Measurements from ENCODE around the gene SPTBN4. TPM values are rescaled to one million over a fixed set of nuclear protein-coding genes. Genes with fewer than 3 reads are reported as not detected.
A peak's percentile ranks its signal among the peaks of the same experiment; 100 is the strongest.
"Not testable (repeated sequence)": the region's sequence is repeated elsewhere in the genome, so short reads cannot be mapped to it uniquely, and the experiment has no call there.

Gene SPTBN4
- total RNA-seq, 1 donor from 2014 or later = 1.2 TPM

DNA sequence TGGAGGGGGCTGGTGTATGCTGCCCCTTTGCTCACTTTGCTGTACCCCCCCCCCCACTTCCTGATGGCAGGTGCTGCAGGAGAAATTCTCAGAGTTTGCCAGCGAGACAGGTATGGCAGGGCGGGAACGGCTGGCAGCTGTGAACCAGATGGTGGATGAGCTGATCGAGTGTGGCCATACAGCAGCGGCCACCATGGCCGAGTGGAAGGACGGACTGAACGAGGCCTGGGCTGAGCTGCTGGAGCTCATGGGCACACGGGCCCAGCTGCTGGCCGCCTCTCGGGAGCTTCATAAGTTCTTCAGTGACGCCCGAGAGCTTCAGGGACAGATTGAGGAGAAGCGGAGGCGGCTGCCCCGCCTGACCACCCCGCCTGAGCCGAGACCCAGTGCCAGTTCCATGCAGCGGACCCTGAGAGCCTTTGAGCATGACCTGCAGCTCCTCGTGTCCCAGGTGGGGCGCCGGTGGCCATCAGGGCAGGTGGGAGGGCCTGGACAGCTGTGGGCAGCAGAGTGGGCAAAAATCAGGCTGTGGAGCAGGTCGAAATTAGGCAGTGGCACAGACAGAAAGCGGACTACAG lies 90.2 kb downstream of the SPTBN4 start:
- DNase-seq (ENCODE audit: low spot score) (no peak), ATAC-seq (no peak)

DNA sequence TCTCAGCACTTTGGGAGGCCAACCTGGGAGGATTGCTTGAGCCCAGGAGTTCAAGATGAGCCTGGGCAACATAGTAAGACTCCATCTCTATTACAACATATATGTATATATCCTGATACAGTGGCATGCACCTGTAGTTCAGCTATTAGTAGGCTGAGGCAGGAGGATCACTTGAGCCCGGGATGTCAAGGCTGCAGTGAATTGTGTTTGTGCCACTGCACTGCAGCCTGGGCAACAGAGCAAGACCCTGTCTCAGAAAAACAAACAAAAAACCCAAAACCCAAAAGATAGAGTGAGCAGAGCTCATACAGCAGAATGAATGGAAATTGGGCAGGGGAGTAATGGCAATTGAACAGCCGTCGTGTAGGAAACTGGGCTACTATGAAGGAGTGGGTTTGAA lies 92.6 kb downstream of the SPTBN4 start:
- no peak for DNase-seq (ENCODE audit: low spot score)
- no peak for ATAC-seq

DNA sequence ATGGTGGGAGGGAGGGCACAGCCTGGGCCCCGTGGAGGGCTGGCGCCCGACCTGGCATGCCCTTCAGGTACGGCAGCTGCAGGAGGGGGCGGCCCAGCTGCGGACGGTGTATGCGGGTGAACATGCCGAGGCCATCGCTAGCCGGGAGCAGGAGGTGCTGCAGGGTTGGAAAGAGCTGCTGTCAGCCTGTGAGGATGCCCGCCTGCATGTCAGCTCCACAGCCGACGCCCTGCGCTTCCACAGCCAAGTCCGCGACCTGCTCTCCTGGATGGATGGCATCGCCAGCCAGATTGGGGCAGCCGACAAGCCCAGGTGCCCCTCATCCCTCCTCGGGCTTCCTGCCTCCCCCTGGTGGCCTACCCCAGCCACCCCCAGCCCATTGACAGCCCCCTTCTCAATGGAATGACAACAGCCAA lies 93.3 kb downstream of the SPTBN4 start:
- ATAC-seq (no peak), DNase-seq (ENCODE audit: low spot score) (no peak)

DNA sequence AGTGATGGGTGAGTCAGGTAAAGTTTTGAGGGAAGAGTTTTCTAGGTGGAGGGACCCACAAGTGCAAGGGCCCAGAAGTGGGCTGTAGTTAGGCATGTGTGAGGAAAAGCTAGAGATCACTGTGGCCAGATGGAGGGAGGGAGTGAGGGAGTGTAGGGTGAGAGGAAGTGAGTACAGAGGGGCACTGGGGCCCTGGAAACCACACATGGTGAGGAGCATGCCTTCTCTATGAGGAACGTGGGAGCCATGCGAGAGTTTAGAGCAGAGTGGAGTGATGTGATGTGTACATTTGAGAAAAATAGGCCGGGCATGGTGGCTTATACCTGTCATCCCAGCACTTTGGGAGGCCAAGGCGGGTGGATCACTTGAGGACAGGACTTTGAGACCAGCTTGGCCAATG lies 95.1 kb downstream of the SPTBN4 start:
- no peak for DNase-seq (ENCODE audit: low spot score)

DNA sequence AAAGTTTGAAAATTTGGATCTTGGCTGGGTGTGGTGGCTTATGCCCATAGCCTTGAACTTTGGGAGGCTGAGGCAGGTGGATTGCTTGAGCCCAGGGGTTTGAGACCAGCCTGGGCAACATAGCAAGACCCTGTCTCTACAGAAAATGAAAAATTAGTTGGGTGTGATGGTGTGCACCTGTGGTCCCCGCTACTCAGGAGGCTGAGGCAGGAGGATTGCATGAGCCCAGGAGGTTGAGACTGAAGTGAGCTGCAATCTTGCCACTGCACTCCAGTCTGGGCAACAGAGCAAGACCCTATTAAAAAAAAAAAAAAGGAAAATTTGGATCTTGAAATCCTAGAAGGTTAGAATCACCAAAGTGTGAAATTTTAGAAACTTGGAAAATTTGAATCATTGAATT lies 97.7 kb downstream of the SPTBN4 start:
- ATAC-seq; DNase-seq (ENCODE audit: low spot score): not testable (repeated sequence)

More for the DNA sequence above, 95.1 kb downstream of the SPTBN4 start:
- ATAC-seq = no peak

DNA sequence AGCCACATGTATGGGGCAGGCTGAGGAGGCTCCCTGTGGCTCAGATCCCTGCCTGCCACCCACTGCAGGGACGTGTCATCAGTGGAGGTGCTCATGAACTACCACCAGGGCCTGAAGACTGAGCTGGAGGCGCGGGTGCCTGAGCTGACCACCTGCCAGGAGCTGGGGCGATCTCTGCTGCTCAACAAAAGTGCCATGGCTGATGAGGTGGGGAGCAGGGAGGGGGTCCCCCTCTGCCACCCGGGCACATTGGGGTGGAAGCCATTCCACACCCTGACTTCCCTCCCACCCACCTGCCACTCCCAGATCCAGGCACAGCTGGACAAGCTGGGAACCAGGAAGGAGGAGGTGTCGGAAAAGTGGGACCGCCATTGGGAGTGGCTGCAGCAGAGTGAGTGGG lies 98.6 kb downstream of the SPTBN4 start:
- ATAC-seq (no peak), DNase-seq (ENCODE audit: low spot score) (no peak)

DNA sequence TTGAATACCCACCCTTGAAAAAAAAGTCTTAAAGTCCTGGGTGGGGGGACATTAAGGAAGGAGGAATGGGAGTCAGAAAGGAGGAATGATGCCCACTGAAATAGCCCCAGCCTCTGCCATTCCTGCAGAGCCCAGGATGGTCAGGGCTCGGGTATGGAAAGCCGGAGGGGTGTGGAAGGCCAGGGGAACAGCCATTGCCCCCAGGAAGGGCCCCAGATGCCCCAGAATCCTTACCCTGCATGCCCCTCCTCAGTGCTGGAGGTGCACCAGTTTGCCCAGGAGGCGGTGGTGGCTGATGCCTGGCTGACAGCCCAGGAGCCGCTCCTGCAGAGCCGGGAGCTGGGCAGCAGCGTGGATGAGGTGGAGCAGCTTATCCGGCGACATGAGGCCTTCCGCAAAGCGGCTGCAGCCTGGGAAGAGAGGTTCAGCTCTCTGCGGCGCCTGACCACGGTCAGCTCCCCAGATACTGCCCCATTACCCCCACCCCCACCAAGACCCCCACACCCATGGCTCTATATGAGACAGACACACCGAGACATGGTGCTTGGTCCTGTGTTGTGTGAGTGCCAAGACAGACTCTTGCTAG lies 99.2 kb downstream of the SPTBN4 start:
- DNase-seq (ENCODE audit: low spot score) = no peak
- ATAC-seq = no peak

DNA sequence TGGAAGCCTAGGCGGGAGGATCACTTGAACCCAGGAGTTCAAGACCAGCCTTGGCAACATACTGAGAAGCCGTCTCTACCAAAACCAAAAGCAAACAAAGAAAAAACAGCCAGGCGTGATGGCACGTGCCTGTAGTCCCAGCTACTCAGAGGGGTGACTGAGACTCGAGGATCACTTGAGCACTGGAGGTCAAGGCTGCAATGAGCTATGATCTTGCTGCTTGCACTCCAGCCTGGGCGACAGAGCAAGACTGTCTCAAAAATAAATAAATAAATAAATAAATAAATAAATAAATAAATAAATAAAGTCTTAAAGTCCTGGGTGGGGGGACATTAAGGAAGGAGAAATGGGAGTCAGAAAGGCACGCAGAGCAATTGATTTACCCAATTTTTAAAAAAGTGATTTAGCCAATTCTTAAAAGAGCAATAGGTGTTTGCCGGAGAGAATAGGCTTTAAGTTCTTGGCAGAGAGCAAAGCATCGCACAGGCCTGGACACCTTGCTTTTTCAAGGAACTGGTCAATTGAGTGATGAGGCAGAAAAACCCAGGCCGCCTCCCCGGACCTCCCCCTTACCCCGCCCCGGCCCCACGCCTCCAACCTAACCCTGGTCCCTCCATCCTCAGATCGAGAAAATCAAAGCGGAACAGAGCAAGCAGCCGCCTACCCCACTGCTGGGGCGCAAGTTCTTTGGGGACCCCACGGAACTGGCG lies 100.4 kb downstream of the SPTBN4 start:
- DNase-seq (ENCODE audit: low spot score) (no peak), ATAC-seq (no peak)

DNA sequence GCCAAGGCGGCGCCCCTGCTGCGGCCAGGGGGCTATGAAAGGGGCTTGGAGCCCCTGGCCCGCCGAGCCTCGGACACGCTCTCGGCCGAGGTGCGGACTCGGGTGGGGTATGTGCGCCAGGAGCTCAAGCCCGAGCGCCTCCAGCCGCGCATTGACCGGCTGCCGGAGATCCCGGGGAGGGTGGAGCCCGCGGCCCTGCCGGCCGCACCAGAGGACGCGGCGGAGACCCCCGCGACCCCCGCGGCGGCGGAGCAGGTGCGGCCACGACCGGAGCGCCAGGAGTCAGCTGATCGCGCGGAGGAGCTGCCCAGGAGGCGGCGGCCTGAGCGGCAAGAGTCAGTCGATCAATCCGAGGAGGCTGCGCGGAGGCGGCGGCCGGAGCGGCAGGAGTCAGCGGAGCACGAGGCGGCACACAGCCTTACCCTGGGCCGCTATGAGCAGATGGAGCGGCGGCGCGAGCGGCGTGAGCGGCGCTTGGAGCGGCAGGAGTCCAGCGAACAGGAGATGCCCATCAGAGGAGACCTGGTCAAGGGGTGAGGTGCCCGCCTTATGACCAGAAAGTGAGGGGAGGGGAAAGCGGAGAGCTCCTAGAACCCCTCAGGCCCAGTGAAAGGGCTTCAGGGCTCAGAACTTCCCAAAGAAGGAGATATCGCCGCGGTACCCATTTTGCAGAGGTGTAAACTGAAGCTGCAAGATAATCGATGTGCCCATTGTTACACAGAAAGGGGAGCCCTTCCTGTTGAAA lies 101.1 kb downstream of the SPTBN4 start:
- ATAC-seq = no peak
- no peak for DNase-seq (ENCODE audit: low spot score)

DNA sequence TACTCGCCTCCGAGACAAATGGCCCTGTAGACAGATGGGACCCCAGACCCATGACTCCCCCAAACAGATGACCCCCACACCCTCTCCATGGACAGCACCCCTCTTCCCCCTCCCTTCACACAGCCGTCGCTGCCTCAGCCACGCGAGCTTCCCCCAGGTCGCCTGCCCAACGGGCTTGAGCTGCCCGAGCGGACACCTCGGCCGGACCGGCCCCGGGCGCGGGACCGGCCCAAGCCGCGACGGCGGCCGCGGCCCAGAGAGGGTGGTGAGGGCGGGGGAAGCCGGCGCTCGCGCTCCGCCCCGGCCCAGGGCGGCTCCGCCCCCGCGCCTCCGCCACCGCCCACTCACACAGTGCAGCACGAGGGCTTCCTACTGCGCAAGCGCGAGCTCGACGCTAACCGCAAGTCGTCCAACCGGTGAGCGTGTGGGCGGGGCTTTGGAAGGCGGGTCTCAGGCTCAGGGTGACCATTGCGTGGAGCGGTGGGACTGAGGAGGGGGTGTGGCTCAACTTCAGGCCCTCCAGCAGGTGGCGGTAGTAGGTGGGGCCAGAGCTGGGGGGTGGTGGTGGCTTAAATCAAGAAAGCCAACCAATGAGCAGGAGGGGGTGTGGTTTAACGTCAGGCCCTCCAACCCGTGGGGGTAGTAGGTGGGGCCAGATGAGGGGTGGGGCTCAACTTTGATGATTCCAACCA lies 103.7 kb downstream of the SPTBN4 start:
- peak; percentile 95 for ATAC-seq
- DNase-seq (ENCODE audit: low spot score) = peak; percentile 99

DNA sequence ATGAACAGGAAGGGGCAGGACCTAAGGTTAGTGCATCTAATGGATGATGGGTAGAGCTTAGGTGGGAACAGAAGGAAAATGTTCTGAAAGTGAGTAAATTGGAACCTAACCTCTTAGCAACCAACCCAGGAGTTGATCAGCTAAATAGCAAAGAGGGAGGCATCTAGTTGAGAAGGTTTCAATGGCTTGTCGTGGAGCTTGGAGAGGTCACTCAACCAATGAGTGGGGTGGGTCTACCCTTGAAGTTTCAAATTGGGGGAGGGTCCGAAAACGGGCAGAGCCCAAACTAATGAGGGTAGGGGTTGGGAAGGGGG lies 104.2 kb downstream of the SPTBN4 start:
- ATAC-seq (no peak), DNase-seq (ENCODE audit: low spot score) (no peak)

DNA sequence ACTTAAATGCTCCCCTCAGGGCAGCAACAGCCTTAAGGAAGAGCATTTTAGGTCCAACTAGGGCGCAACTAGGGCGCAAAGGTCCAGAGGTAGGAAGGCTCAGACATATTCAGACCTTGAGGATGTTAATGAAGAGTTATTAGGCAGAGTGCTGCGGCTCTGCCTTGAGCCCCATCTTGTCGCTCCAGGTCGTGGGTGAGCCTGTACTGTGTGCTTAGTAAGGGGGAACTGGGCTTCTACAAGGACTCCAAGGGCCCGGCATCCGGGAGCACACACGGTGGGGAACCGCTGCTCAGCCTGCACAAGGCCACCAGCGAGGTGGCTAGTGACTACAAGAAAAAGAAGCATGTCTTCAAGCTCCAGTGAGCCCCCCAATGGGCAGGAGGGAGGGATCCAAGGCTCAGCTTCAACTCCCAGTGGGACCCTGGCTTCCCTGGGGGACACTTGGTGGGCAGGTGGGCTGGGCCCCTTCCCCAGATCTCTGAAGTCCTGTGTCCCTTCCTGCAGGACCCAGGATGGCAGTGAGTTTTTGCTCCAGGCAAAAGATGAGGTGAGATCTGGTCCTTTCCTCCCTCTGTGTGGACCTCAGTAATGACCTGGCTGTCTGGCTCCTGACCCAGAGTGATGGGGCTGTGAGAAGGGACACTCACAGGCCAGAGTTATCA lies 105.2 kb downstream of the SPTBN4 start:
- ATAC-seq = no peak
- no peak for DNase-seq (ENCODE audit: low spot score)

DNA sequence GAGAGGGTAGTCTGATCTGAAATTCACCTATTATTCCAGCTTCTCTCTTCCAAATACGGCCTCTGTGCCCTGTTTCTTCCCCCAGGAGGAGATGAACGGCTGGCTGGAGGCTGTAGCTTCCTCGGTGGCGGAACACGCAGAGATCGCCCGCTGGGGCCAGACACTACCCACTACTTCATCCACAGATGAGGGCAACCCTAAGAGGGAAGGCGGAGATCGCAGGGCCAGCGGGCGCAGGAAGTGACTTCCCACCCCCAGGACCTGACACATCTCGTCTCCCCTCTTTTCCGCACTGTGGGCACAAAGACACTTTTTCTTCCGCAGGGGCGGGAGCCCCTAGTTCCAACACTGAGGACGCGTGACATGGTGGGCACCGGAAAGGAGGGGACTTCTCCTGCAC lies 108.5 kb downstream of the SPTBN4 start:
- ATAC-seq (no peak), DNase-seq (ENCODE audit: low spot score) (no peak)

DNA sequence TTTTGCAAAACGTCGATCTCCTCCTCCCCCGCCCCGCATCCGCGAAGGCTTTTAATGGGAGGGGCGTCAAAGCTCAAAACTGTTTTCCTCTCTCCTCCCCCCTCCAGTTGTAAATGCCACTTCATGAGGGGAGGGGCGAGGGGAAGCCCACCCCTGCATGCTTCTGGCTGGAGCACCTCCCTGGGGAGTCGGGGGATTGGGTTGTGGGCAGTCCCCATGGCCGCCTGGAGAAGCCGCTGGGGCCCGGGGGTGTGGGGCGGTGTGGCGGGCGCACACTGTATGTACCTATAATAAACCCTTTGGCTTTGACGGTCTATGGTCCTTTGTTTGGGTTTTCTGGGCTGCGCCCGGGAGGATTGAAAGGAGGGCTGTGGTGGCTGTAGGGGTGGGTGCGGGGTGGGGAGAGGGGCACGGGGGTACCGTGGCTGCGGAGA lies 109.4 kb downstream of the SPTBN4 start:
- no peak for ATAC-seq
- no peak for DNase-seq (ENCODE audit: low spot score)

DNA sequence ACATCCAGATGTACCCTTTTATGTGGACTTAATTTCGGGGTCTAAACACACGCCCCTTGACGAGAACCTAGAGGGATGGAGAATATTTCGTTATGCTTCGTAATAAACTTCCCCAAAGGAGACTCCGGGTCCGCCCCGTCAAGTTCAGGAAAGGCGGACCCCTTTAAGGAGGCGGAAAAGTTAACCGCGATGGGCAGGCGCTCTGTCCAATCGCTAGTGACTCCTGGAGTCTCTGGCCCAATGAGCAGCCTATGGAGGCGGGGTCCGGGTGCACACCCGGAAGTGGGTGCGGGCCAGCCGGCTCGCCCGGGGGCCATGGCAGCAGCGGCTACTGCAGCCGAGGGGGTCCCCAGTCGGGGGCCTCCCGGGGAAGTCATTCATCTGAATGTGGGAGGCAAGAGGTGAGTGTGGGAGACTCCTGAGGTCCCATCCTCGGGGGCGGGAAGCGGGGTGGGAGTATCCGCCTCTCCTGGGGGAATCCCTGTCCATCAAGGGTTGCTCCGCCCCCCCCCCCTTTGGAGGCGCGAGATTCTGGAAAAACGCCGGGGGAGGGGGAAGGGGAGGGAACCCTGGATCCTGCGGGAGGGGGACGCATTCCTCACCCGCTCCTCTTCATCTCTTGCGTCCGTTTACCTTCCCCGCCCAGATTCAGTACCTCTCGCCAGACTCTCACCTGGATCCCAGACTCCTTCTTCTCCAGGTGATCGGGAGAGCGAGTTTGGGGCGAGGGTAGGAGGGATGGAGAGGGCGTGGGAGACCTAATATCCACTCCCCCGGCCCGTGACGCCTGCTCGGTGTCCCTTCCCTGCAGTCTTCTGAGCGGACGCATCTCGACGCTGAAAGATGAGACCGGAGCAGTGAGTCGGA lies 110.0 kb downstream of the SPTBN4 start, which contains the start of gene SHKBP1:
Gene SHKBP1, plus strand, starts transcription at position 289 of the 867 bp plus-strand sequence. Its CDS starts 27 bp downstream, at position 316.
- peak; percentile 99 for ATAC-seq
- DNase-seq (ENCODE audit: low spot score) = peak; percentile 95

DNA sequence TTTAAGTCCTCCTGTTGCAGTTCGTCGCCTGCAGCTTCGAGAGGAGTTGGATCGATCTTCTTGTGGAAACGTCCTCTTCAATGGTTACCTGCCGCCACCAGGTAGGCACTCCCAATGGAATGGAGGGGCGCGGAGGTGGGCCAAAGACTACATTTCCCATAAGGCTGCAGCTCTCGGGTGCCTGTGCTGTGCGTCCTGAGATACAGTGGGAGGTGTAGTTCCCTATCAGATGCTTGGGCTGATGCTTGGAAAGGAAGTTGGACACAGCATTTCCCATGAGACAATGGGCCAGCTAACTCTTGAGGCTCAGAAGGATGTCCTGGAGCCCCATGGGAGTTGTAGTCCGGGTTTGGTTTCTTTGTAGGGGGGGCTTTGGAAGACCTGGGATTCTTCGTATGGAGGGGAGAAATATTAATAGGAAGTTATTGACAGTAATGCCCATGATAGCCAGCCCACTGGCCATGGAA lies 111.7 kb downstream of the SPTBN4 start:
- DNase-seq (ENCODE audit: low spot score) (no peak), ATAC-seq (no peak)

DNA sequence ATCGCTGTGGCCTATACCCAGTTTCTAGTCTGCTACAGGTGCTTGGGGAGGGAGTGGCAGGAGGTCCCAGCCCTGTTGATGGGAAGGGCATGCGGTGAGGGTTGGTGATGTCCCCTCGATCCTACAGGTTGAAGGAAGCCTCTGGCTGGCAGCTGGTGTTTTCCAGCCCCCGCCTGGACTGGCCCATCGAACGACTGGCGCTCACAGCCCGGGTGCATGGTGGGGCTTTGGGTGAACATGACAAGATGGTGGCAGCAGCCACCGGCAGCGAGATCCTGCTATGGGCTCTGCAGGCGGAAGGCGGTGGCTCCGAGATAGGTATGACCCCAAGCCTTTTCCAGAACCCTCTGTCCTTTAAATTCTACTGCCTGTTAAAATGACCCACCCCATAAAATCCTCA lies 113.8 kb downstream of the SPTBN4 start:
- DNase-seq (ENCODE audit: low spot score) (no peak), ATAC-seq (no peak)

DNA sequence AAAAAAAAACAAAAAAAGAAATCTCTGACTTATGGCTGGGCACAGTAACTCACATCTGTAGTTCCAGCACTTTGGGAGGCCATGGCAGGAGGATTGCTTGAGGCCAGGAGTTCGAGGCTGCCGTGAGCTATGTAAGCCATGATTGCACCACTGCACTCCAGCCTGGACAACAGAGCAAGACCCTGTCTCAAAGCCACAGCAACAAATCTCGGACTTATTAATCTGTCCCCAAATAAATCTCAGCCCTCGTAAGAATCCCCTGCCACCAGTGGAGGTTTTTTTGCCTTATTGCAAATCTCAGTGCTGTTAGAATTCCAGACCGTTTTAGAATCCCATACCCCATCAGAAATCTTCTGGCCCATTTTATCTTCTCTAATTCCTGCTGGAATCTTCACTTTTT lies 114.7 kb downstream of the SPTBN4 start:
- DNase-seq (ENCODE audit: low spot score) (no peak), ATAC-seq (no peak)

DNA sequence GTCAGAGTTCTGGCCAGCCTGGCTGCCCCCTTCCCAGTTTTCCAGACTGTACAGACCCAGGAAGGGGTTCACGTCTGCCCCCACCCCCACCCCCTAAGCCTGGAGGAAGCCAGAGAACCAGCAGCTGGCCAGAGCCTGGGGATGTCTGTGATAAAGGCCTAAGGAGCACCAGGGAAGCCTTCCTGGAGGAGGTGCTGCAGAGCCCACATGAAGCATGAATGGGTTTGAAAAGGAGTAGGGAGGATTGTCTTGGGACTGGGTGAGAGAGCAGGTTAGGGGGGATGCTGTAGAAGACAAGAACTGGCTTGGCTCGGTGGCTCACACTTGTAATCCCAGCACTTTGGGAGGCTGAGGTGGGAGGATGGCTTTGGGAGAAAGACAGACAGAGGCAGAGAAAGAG lies 115.7 kb downstream of the SPTBN4 start:
- no peak for DNase-seq (ENCODE audit: low spot score)
- no peak for ATAC-seq

DNA sequence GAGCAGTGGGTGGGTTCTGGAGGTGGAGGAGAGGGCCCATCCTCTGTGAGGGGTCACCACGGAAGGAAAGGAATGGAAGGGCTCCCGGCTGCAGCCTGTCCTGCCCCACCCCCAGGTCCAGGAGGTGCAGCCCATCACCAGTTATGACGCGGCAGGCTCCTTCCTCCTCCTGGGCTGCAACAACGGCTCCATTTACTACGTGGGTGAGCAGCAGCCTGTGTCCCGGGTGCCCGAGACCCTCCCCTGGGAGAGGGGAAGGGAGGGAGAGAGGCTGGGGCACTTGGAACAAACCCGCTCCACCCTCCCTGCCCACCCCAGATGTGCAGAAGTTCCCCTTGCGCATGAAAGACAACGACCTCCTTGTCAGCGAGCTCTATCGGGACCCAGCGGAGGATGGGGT lies 116.5 kb downstream of the SPTBN4 start:
- DNase-seq (ENCODE audit: low spot score) (no peak), ATAC-seq (no peak)

All from left lobe of liver (tissue), 2 donors.